ENCODE data around the gene DISC1.

- TF ChIP-seq POLR2A (IDR thresholded peaks at IDR 0.05) (no peak), CTCF (IDR thresholded peaks at IDR 0.05) (no peak)
Measured at GRCh38 chr1:232040260-232040659, 413.7 kb downstream of the DISC1 start.
